Left lobe of liver (tissue), 2 donors: ENCODE results near the gene SCAND1. TPM values are rescaled to one million over a fixed set of nuclear protein-coding genes. Genes with fewer than 3 reads are reported as not detected.
A peak's percentile ranks its signal among the peaks of the same experiment; 100 is the strongest.

ENCODE experiments used
- ATAC-seq: fragments of 200-7000 bp; cut with Tn5 transposase; one replicate; pipeline ENCODE4 v1.9.1; 2020; ENCODE audit warnings: mild to moderate bottlenecking, moderate library complexity
- DNase-seq: peaks from one replicate; pipeline ENCODE4 v3.0.0-alpha.2; 2020; ENCODE audit warnings: low spot score
- total RNA-seq: library from RNA; stranded (reverse); gene quantifications from one replicate; pipeline ENCODE4 v1.2.1, GENCODE V29; 2021
- donor health status: DM: no; HTN: no; CAD: no; lungs with moderate emphysema.
- donor health status: DM: no; HTN: yes; CAD: no.

The SCAND1 gene
- total RNA-seq, 1 donor from 2014 or later = 50.5 TPM

DNA sequence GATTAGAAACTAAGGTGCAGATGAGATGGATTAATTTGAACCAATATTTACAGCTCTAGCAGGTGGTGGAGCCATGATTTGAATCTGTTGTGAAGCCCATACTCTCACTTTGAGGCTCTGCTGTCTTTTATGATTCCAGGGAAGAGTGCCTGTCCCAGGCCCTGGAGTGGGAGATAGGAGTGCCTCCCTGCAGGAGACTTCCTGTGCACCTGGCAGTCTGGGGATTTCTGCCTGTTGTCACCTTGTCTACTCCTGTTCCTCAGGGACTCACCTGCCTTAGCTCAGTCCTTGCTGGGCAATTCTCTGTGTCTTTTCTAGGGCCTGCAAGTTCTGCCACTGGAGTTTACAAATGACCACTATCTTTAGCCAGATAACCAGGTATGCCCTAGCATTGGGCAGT lies 46.3 kb downstream of the SCAND1 start:
- no peak for ATAC-seq
- no peak for DNase-seq

- DNase-seq (no peak), ATAC-seq (peak; percentile 38)
These were observed 47.1 kb downstream of the SCAND1 start for GRCh38 chr20:35907017-35907701.

DNA sequence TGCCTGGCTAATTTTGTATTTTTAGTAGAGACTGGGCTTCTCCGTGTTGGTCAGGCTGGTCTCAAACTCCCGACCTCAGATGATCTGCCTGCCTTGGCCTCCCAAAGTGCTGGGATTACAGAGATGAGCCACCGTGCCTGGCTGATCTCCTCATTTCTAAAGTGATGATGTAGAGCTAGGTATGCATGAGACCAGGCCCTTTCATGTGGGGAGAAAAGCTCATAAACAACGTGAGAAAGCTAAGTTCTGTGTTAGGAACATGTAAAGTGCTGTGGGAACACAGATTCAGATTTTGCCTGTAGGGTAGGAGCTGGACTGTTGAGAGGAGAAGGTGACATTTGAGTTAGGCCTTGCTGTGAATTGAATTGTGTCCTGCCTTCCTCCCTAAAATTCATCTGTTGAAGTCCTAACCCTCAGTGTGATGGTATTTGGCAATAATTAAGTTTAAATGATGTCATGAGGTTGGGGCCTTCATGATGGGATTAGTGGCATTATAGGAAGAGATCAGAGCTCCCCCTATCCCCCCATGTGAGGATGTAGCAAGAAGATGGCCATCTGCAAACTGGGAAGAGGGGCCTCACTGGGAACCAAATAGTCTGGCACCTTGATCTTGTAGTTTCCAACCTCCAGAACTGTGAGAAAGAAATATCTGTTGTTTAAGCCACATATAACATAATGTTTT lies 49.2 kb downstream of the SCAND1 start:
- DNase-seq = no peak

DNA sequence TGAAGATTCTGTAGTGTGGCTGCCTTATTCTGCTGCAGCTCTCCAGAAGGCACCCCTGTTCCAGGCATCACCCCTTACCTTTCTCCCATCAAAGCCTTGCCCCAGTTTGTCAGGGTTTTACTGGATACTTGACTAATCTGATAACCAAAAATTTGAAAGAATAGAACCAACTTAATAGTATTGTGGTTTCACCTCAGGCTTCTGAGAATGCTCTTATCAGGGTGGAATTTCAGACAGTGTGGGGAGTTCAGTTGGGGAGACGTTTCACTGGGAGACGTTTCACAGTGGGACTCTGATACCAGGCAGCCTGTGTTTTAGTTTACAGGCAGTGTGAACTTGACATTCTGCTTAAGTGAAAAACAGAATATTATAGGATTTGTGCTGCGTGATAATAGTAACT lies 50.5 kb downstream of the SCAND1 start:
- ATAC-seq (no peak), DNase-seq (no peak)

More for the DNA sequence above, 49.2 kb downstream of the SCAND1 start:
- ATAC-seq = no peak

Other genes with a start within 250 kb of the SCAND1 start
- 102 TPM for gene RBM39, start 212.2 kb downstream of the SCAND1 start, total RNA-seq
- gene PHF20, start 182.5 kb downstream of the SCAND1 start, total RNA-seq = 11.4 TPM
- gene CNBD2, start 14.1 kb upstream of the SCAND1 start, total RNA-seq = 3.3 TPM
- 5.0 TPM for gene EPB41L1, start 200.2 kb upstream of the SCAND1 start, total RNA-seq